NOMO-1 treated with dmso at 0.1 percent for 144 hours (cell line): ENCODE measurements around the gene ADAMTS12.
"Not testable (repeated sequence)": the region's sequence is repeated elsewhere in the genome, so short reads cannot be mapped to it uniquely, and the experiment has no call there.

Experiments used
- DNase-seq: peaks from one replicate; lab custom pipeline; 2025; ENCODE audit not compliant: unreplicated experiment; lab: John Stamatoyannopoulos, UW

Gene ADAMTS12

DNA sequence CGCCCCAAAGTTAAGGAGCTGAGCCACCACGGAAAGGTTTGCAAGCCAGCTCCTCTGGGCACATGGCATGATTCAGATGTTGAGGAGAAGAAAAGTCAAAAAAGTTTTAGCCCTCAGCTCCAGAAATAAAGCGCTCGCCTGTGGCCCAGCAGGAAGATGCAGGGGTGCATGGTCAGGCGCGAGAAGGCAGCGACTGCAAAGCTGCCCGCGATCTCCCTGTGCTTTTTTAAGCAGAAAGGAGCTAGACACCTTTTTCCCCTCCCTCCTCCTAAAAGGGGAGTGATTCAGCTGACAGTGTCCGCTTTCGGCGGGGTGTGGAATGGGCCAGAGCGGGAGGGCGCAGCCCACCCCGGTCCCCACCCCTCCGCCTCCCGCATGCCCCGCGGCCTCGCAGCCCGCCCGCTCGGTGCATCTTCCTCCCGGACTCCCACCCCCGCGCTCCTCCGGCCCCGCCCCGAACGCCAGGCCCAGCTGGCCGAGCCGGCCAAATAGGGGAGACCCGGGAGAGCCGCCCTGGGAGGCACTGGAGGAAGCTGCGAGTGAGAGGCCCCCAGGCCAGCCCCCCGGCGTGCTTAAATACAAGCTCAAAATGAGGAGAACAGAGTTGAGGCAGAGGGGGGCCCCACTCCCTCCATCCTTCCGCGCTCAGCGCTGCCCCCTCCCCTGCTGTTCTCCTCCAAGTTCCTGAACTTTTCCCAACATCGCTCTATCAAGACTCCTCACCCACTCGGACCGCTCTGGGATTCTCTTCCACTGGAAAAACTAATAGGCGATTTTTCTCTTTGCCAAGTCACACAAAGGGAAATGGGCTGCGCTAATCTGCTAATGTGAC, at the start of gene ADAMTS12:
TSS of gene ADAMTS12 (minus strand) at position 203 of the 832 bp plus-strand sequence. CDS start at position 69, 134 bp downstream.
- DNase-seq, result no peak

DNA sequence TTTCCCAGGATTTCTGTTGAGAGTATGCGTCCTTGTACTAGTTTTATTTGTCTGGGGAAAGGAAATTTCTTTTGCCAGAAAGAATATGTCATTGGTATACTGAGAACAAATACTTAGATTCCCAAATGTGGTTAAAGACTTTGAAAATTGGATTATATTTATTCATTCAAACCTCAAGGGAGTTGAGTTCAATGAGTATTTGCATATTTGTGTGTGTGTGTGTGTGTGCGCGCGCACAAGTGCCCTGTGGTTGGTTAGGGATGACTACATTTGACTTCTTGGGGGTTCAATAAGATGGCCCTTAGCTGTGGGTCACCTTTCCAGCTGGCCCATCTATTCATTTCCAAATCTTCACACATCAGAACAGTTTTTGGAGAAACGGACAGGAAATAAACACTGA, 49.3 kb upstream of the ADAMTS12 start:
- no peak for DNase-seq

DNA sequence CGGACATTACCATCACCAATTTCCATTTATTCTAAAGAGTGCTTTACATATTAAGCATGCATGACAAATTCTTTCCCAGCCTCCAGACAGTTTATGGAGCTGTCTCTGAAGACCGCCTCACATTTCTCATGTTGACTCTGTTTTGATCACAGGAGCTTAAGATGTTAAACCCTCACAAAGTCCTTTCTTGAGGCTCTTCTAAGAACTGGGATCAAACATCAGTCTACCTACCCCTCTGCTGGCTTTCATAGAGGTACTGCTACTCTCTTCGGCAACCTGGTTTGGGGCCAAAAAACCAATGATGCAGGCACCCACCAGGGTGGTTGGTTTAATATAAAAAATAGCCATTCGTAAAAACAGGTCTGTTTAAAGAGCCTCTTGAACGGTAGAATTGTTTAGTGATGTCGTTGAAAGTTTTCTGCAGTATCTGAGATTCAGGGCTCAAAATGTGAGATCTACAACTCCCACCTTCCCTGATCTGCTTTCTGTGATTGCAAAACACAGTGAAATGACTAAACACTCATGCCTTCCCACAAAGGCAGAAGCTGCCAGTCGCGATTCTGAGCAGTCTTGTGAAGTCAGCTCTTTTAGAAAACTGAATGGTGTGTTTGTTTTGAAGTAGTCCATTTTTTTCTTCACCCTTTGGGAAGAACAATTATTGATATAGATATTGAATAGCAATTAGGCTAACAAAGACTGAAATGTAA, 47.9 kb upstream of the ADAMTS12 start:
- peak; percentile 24 for DNase-seq

DNA sequence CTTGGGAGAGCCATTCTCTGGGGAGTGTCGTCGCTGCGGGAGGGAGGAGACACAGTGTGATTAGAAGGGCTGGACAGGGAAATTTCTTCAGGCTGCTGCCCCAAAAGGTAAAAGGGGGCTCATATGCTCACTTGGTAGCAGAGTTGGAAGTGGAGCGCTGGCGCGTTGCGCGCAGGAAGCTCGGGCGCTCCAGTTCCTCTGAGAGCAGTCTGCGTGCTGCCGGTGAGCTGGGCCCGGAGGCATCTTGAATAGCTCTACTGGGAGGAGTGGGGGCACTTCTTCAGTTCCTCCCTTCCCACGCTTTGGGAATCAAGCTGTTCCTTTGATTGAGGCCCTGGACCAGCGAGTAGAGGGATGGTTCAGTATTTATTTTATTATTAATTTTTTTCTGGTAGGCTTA, 47.1 kb upstream of the ADAMTS12 start:
- no peak for DNase-seq

GRCh38 chr5:33938507-33938796, 46.7 kb upstream of the ADAMTS12 start:
- DNase-seq, result no peak

DNA sequence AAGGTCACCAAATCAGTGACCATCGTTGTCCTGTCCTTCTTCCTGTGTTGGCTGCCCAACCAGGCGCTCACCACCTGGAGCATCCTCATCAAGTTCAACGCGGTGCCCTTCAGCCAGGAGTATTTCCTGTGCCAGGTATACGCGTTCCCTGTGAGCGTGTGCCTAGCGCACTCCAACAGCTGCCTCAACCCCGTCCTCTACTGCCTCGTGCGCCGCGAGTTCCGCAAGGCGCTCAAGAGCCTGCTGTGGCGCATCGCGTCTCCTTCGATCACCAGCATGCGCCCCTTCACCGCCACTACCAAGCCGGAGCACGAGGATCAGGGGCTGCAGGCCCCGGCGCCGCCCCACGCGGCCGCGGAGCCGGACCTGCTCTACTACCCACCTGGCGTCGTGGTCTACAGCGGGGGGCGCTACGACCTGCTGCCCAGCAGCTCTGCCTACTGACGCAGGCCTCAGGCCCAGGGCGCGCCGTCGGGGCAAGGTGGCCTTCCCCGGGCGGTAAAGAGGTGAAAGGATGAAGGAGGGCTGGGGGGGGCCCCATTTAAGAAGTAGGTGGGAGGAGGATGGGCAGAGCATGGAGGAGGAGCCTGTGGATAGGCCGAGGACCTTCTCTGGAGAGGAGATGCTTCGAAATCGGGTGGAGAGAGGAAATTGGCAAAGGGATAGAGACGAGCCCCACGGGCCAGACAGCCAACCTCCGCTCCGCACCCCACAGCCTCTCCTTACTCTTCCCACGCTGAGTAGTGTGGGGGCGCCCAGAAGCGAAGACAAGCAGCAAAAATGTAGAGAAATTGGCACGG, 46.1 kb upstream of the ADAMTS12 start:
- DNase-seq, result no peak

DNA sequence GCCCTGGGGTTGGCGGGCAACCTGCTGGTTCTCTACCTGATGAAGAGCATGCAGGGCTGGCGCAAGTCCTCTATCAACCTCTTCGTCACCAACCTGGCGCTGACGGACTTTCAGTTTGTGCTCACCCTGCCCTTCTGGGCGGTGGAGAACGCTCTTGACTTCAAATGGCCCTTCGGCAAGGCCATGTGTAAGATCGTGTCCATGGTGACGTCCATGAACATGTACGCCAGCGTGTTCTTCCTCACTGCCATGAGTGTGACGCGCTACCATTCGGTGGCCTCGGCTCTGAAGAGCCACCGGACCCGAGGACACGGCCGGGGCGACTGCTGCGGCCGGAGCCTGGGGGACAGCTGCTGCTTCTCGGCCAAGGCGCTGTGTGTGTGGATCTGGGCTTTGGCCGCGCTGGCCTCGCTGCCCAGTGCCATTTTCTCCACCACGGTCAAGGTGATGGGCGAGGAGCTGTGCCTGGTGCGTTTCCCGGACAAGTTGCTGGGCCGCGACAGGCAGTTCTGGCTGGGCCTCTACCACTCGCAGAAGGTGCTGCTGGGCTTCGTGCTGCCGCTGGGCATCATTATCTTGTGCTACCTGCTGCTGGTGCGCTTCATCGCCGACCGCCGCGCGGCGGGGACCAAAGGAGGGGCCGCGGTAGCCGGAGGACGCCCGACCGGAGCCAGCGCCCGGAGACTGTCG, 45.4 kb upstream of the ADAMTS12 start:
- DNase-seq, result no peak

- DNase-seq, result no peak
These were observed 44.7 kb upstream of the ADAMTS12 start, which contains the start of gene RXFP3 for GRCh38 chr5:33936381-33937016. Gene RXFP3, plus strand, starts transcription at chr5:33936386. Its CDS starts 355 bp downstream, at chr5:33936741.

GRCh38 chr5:33936004-33936380, 44.2 kb upstream of the ADAMTS12 start:
- DNase-seq, result peak; percentile 16

DNA sequence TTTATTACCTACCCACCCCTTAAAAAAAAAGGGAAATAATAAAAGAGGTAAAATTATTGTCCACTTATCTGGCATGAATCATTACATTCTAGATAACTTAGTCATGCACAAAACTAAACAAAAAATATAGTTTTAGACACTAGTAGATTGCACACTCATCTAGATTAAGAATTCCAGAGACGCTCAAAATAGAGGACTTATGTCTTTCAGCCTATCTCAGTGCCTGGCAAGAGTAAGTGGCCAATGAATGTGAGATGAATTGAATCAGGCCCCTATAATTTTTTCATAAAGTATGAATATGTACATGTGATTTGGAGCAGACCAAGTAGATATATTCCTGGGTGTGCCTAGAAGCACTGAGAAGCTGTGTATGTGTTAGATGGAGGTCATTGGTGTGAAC, 42.4 kb upstream of the ADAMTS12 start:
- DNase-seq, result no peak

- DNase-seq, result no peak
These were observed 42.0 kb upstream of the ADAMTS12 start for GRCh38 chr5:33933723-33934169.

DNA sequence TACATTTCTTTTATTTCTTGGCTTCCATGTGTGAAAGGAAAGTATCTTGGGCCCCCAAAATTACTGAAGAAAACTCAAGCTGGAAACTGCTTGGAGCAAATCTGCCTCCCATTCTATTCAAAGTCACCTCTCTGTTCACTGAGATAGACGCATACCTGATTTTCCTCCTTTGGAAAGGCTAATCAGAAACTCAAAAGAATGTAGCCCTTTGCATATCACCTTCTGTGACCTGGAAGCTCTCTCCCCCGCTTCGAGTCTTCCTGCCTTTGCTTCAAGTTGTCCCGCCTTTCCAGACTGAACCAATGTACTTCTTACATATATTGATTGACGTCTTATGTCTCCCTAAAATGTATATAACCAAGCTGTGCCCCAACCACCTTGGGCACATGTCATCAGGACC, 39.3 kb upstream of the ADAMTS12 start:
- DNase-seq, result no peak

DNA sequence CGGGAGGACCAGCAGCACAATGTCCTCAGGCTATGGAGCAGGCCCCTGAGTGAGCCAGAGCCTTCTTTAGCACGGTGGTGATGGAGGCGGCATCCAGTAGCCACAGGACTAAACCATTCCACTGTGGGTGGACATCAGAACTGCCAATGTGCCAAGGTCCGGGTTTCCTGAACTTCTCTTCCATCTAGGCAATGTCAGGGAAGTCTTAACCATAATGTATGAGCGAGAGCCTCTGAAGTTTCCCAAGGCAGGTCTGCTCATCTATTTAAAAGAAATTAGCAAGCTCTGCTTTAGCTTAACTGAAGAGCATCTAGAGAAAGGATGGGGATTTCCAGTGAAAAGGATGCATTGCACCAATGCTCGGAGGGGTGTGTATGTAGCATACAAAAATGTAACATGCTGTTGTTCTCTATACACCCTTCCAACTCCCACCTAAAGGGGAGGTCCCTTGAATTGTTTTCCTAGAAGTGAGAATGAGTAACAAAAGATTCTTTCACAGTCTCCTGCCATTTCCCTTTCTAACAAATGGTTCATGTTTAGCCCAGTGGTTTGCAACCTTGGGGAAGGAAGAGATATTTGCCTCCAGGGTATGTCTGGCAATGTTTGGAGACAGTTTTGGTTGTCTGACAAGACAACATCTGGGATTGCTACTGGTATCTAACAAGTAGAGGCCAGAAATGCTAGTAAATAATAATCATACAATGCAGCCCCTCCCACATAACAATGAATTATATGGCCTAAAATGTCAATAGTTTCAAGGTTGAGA, 38.3 kb upstream of the ADAMTS12 start:
- DNase-seq, result no peak

- no peak for DNase-seq
These were observed 36.5 kb upstream of the ADAMTS12 start for GRCh38 chr5:33928283-33928682.

DNA sequence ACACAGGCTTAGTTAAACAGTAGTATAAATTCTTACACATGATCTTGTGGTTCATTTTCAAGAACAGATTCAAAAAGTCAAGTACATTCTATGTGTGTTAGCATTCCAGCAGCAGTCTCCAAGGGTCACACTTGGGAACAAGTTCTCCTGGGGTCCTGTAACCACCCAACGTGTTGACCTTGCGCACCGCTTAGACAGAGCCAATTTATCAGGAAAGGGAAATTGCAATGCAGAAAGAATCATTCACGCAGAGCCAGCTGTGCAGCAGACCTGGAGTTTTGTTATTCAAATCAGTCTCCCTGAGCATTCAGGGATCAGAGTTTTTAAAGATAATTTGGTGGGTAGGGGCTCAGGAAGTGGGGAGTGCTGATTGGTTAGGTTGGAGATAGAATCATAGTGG, 35.9 kb upstream of the ADAMTS12 start:
- DNase-seq, result no peak

GRCh38 chr5:33925278-33925677, 33.5 kb upstream of the ADAMTS12 start:
- no peak for DNase-seq

DNA sequence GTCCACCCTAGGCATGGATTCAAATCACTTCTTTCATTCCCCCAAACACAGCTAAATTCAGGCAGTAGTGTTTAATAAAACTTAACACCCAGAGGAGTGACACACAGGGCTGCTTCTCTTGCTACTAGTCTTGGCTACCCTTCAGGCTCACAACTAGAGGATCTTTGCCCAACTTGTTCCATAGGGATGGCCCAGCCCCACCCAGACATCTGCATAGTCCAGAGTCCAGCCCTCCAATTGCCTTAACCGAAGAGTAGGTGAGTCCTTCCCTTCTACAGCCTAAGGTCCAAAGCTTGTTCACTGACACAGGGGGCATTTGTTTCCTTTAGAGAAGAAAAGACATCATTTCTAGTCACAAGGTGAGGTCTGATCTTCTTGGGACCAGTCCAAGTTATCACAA, 29.2 kb upstream of the ADAMTS12 start:
- no peak for DNase-seq

DNA sequence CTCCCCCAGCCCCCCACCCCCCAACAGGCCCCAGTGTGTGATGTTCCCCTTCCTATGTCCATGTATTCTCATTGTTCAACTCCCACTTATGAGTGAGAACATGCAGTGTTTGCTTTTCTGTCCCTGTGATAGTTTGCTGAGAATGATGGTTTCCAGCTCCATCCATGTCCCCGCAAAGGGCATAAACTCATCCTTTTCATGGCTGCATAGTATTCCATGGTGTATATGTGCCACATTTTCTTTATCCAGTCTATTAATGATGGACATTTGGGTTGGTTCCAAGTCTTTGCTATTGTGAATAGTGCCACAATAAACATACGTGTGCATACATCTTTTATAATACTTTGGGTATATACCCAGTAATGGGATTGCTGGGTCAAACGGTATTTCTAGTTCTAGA, 23.1 kb upstream of the ADAMTS12 start:
- DNase-seq, result not testable (repeated sequence)

DNA sequence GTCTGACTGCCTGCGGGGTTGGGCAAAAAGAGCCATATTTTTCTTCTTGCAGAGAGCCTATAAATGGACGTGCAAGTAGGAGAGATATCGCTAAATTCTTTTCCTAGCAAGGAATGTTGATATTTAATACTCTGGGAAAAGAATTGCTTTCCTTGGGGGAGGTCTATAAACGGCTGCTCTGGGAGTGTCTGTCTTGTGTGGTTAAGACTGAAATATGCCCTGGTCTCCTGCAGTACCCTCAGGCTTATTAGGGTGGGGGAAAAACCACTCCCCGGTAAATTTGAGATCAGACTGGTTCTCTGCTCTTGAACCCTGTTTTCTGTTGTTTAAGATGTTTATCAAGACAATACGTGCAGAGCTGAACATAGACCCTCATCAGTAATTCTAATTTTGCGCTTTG, 14.5 kb upstream of the ADAMTS12 start:
- DNase-seq, result not testable (repeated sequence)

- DNase-seq, result no peak
These were observed 13.6 kb upstream of the ADAMTS12 start for GRCh38 chr5:33905381-33905780.
